Nephron progenitor cell (in vitro differentiated cells): Measurements from ENCODE around the gene SCO1.
"Not testable (repeated sequence)": the region's sequence is repeated elsewhere in the genome, so short reads cannot be mapped to it uniquely, and the experiment has no call there.

Experiments
- DNase-seq: peaks from one replicate; pipeline ENCODE4 v3.0.0; 2021
- H3K27ac Mint-ChIP-seq: 2 replicates; pipeline ENCODE4 v1.8.0; 2021; ENCODE audit warnings: mild to moderate bottlenecking, moderate library complexity, mixed read lengths
- H3K27me3 Mint-ChIP-seq: 2 replicates; pipeline ENCODE4 v1.8.0; 2021; ENCODE audit warnings: mild to moderate bottlenecking, low read depth, mixed read lengths; ENCODE audit not compliant: poor library complexity
- H3K36me3 Mint-ChIP-seq: 2 replicates; pipeline ENCODE4 v1.8.0; 2021; ENCODE audit warnings: low read depth, mixed read lengths
- H3K4me1 Mint-ChIP-seq: 2 replicates; pipeline ENCODE4 v1.8.0; 2021; ENCODE audit warnings: mixed read lengths
- H3K4me3 Mint-ChIP-seq: 2 replicates; pipeline ENCODE4 v1.8.0; 2021; ENCODE audit warnings: mild to moderate bottlenecking, moderate library complexity, mixed read lengths
- H3K9me3 Mint-ChIP-seq: 2 replicates; pipeline ENCODE4 v1.8.0; 2021; ENCODE audit warnings: mild to moderate bottlenecking, moderate library complexity, mixed read lengths
- TF ChIP-seq, protein P1 (sequence below): fragments of 200-600 bp; sonication (generic); IDR thresholded peaks from 2 replicates; pipeline ENCODE4 v1.5.0; 2021; ENCODE audit warnings: antibody characterized with exemption

SCO1 gene

GRCh38 chr17:10698096-10698818 is 924 bp upstream of the SCO1 start:
- Mint-ChIP-seq H3K36me3 (peaks cover 26% of the 10 kb centered on the region), H3K9me3 (no peaks in the 10 kb centered on the region), H3K27ac (peak overlapping the region; percentile 93), H3K27me3 (no peaks in the 10 kb centered on the region), H3K4me3 (peak overlapping the region; percentile 95), H3K4me1 (peaks cover 48% of the 10 kb centered on the region)
- DNase-seq, result no peak
- TF ChIP-seq, protein P1, sequence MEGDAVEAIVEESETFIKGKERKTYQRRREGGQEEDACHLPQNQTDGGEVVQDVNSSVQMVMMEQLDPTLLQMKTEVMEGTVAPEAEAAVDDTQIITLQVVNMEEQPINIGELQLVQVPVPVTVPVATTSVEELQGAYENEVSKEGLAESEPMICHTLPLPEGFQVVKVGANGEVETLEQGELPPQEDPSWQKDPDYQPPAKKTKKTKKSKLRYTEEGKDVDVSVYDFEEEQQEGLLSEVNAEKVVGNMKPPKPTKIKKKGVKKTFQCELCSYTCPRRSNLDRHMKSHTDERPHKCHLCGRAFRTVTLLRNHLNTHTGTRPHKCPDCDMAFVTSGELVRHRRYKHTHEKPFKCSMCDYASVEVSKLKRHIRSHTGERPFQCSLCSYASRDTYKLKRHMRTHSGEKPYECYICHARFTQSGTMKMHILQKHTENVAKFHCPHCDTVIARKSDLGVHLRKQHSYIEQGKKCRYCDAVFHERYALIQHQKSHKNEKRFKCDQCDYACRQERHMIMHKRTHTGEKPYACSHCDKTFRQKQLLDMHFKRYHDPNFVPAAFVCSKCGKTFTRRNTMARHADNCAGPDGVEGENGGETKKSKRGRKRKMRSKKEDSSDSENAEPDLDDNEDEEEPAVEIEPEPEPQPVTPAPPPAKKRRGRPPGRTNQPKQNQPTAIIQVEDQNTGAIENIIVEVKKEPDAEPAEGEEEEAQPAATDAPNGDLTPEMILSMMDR, result no peak

GRCh38 chr17:10695875-10696407 is 1.4 kb downstream of the SCO1 start:
- peaks cover 42% of the 10 kb centered on the region for H3K4me1 Mint-ChIP-seq
- H3K4me3 Mint-ChIP-seq, result peak overlapping the region; percentile 95
- DNase-seq, H3K27ac Mint-ChIP-seq, H3K9me3 Mint-ChIP-seq, H3K27me3 Mint-ChIP-seq: not testable (repeated sequence)
- peaks cover 45% of the 10 kb centered on the region for H3K36me3 Mint-ChIP-seq

DNA sequence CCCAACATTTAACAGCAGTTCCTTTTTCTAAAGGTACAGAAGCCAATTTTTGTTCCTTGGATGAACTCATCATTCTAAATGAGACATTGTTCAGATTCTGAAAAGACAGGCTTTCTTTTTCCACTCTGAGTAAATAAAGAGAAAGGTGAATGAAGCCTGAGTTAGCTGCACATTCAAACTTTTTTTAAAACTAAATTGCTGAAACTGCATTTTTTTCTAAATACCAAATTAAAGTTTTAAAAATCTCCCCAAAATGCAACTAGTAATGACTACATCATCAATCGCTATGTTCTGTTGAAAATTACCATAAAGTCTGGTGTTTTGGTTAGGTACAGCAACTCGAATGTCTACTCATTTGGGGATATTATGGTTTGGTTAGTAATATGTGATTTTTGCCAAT is 9.8 kb downstream of the SCO1 start:
- Mint-ChIP-seq H3K9me3 (peaks cover 6% of the 10 kb centered on the region), H3K36me3 (peaks cover 82% of the 10 kb centered on the region), H3K27ac (no peak overlapping the region), H3K4me3 (no peak overlapping the region), H3K27me3 (no peaks in the 10 kb centered on the region), H3K4me1 (no peaks in the 10 kb centered on the region)
- no peak for DNase-seq
- TF ChIP-seq, protein P1, result no peak

- no peak overlapping the region for H3K4me3 Mint-ChIP-seq
- no peaks in the 10 kb centered on the region for H3K9me3 Mint-ChIP-seq
- no peaks in the 10 kb centered on the region for H3K27me3 Mint-ChIP-seq
- no peak for DNase-seq
- H3K4me1 Mint-ChIP-seq, result no peaks in the 10 kb centered on the region
- H3K36me3 Mint-ChIP-seq, result peaks cover 78% of the 10 kb centered on the region
- no peak overlapping the region for H3K27ac Mint-ChIP-seq
- TF ChIP-seq, protein P1, result peak; percentile 58
Observed at GRCh38 chr17:10683853-10684252, 13.5 kb downstream of the SCO1 start.

DNA sequence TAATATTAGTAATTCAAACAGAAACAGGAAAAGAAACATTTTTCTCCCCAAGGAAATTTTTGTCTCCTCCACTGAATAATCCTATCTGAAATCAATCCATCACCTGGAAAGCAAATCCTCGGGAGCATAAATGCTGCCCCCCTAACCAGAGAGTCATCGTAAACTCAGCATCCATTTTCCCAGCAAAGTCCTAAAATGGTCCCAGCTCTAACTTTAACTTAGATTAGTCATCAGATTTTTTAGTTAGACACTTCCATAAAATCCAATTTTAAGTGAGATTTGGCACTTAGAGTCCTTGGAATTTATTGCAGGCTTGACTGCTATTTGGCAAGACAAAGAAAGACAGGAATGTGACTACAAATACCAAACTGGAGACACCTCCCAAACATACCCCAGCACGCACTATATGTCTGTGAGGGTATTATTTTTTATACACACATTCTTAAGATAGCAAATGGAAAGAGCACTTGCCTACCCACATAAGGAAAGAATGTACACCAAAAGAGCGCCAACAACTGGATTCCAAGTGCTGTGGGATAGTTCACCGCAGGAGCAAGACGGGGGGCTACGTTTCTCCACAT is 15.4 kb downstream of the SCO1 start:
- DNase-seq, result no peak
- peaks cover 75% of the 10 kb centered on the region for H3K36me3 Mint-ChIP-seq
- no peaks in the 10 kb centered on the region for H3K4me1 Mint-ChIP-seq
- H3K27ac Mint-ChIP-seq, result no peak overlapping the region
- TF ChIP-seq, protein P1, result no peak
- H3K27me3 Mint-ChIP-seq, result no peaks in the 10 kb centered on the region
- no peak overlapping the region for H3K4me3 Mint-ChIP-seq
- no peaks in the 10 kb centered on the region for H3K9me3 Mint-ChIP-seq

GRCh38 chr17:10674704-10675103 is 22.6 kb downstream of the SCO1 start:
- no peaks in the 10 kb centered on the region for H3K4me1 Mint-ChIP-seq
- no peak overlapping the region for H3K27ac Mint-ChIP-seq
- peaks cover 43% of the 10 kb centered on the region for H3K36me3 Mint-ChIP-seq
- no peaks in the 10 kb centered on the region for H3K9me3 Mint-ChIP-seq
- H3K4me3 Mint-ChIP-seq, result no peak overlapping the region
- DNase-seq, result no peak
- no peaks in the 10 kb centered on the region for H3K27me3 Mint-ChIP-seq
- TF ChIP-seq, protein P1, result no peak
